ENCODE measurements around the gene LTO1.

Gene LTO1

GRCh38 chr11:69674267-69674885 lies 777 bp downstream of the LTO1 start:
- DNase-seq, result no peak

DNA sequence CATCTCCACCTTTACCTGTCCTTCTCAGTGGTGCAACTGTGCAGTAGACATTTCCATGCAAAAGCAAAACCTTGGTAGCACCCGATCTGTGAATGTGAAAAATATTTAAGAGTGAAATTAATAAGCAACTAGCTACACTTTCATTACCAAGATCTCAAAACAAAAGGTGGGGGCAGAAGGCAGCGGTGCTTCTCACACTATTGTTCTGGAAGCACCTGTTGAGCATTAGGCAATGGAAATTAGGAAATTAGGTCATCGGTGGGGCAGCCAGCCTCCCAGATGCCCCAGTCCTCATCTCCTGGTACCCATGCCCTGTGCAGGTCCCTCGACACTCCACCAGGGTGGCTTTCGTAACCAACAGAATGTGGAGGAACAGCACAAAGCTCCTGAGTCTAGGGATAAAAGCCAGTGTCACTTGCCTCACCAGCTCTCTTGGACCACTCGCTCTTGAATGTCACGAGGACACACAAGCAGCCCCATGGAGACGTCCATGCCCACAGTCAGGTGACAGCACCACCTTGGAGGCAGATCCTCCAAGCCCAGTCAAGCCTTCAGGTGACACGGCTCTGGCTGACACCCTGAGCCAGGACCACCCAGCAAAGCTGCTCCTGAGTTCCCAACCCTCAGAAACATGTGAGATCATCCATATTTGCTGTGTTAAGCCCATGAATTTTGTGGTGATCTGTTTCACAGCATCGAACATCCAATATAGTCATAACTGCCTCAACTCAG lies 3.3 kb downstream of the LTO1 start:
- DNase-seq, result no peak

GRCh38 chr11:69670158-69670845 lies 4.9 kb downstream of the LTO1 start:
- peak; percentile 55 for DNase-seq

- DNase-seq, result no peak
These were observed 5.7 kb downstream of the LTO1 start for GRCh38 chr11:69669486-69669885.

- no peak for DNase-seq
These were observed 7.2 kb downstream of the LTO1 start for GRCh38 chr11:69667619-69668604.

DNA sequence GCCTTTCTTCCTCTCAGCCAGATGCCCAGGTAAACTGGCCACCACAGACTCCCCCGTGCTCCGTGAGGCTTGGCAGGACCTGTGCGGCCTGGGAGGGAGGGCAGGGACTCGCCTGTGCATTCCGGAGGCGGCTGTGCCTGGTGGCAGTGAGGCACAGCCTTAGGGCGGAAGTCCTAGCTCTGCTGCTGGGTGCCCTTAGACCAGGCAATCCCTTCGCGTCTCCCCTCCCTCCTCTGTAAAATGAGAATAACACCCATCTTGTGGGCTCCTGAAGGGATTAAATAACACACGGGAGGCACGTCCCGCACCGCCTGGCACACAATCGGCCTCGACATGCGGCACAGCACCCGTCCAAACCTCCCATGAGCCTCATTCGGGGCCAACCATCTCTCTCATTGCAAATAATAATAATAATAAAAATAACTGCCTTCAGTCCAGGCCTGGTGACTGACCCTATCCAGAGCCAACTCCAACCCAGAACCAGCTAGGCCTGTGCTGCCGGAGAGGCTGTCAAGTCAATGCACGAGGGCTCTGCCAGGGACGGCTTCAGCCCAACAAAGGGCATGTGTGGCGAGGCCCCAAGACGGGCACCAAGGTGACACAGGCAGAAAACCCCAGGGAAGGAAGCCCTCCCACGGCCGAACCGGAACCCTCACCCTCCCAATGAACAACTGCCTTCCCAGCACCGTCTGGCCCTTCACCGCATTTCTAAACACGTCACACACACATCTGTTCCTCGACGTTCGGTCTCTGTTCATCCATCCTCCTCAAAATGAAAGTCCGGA lies 8.2 kb downstream of the LTO1 start:
- DNase-seq, result no peak

DNA sequence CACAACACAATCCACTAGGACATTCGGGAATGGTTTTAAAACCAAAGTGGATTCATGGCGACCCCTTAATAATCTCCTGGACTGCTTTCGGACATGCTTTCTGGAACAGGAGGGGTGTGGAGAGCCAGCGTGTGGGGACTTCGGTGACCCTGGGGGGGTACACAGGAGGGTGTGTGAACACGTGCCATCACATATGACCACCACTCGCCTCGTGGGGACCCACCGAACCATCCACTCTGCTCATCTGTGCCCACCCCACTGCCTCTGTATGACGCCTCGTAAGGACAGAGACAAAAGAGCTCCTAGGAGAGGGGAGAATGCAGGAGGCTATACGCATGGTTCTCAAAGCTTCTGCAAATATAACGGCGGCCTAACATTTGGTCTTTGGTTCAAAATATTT lies 8.9 kb downstream of the LTO1 start:
- DNase-seq, result no peak

- DNase-seq, result no peak
These were observed 9.5 kb downstream of the LTO1 start for GRCh38 chr11:69665669-69666068.

- no peak for DNase-seq
These were observed 10.3 kb downstream of the LTO1 start for GRCh38 chr11:69664901-69665300.

DNA sequence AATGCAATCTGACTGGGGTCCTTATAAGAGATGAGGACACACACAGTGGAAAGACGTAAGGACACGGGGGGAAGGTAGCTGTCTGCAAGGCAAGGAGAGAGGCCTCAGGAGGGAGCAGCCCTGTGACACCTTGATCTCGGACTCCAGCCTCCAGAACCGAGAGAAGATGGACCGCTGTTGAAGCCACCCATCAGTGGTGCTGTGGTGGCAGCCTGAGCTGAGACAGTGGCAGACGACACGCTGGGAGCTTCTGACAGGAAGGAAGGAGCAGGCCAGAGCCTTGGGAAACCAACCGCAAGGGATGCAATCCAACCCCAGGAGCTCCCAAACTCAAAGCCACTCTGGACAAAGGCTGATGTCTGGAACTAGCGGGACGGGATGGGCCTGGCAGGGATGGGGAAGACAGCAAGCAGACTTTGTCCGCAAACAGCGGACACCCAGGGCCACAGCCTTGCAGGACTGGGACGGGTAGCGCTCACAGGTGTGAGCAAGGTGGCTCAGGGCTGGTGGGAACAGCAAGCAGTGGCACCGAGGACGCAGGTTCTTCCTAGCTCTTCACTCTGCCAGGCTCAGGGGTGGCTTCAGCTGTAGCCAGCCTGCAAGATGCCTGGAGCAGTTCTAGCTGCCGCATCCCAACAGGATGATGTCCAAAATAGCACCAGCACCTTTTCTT lies 10.9 kb downstream of the LTO1 start:
- no peak for DNase-seq

DNA sequence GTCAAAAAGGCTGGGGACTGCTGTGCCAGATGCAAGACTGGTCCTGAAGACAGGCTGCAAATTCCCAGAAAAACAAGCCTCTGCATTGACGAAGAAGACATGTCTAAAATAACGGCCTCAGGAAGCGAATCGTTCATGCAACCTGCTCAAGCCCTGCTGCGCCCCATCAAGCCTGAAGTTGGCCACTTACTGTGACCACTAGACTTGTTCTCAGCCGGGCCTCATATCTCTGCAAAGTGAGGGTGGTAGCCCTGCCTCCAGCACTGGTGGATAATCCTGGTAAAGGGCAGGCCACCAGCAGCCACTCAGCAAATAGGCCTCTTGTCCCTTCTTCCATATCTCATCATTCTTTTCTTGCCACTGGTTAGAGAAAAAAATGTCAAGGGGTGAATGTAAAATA lies 11.8 kb downstream of the LTO1 start:
- no peak for DNase-seq

- no peak for DNase-seq
These were observed 12.3 kb downstream of the LTO1 start for GRCh38 chr11:69662806-69663205.

GRCh38 chr11:69662021-69662698 lies 13.0 kb downstream of the LTO1 start:
- no peak for DNase-seq

DNA sequence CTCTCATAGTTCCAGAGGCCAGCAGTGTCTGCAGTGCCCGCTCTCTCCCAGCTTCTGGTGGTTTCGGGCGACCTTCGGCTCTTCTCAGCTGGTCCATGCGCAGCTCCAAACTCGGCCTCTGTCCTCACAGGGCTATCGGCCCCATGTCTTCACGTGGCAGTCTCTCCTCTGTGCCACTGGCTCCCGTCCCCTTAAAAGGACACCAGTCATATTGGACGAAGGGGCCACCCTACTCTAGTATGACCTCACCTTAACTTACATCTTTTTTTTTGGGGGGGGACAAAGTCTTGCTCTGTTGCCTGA lies 13.8 kb downstream of the LTO1 start:
- DNase-seq, result no peak

DNA sequence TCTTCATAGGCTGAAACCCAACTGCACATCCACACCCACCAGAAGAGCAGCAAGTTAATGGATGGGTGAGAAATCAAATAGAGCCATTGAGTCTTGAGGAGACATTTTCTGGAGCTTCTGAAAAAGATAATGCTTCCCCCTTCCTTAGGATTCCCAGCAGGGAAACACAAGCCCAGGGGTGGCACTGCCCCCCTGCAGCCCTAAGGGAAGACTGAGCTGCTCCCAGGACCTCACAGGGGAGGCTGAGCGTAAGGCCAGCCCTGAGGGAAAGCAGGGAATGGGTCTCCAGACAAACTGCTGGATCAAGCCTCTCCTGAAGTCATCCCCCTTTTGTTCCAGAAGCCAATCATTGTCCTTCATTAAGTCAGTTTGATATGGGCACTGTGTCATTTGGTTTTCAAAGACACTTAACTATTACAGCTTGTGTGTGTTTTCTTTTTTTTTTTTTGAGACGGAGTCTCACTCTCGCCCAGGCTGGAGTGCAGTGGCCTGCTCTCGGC lies 15.1 kb downstream of the LTO1 start:
- no peak for DNase-seq

GRCh38 chr11:69659591-69659990 lies 15.6 kb downstream of the LTO1 start:
- DNase-seq, result no peak

DNA sequence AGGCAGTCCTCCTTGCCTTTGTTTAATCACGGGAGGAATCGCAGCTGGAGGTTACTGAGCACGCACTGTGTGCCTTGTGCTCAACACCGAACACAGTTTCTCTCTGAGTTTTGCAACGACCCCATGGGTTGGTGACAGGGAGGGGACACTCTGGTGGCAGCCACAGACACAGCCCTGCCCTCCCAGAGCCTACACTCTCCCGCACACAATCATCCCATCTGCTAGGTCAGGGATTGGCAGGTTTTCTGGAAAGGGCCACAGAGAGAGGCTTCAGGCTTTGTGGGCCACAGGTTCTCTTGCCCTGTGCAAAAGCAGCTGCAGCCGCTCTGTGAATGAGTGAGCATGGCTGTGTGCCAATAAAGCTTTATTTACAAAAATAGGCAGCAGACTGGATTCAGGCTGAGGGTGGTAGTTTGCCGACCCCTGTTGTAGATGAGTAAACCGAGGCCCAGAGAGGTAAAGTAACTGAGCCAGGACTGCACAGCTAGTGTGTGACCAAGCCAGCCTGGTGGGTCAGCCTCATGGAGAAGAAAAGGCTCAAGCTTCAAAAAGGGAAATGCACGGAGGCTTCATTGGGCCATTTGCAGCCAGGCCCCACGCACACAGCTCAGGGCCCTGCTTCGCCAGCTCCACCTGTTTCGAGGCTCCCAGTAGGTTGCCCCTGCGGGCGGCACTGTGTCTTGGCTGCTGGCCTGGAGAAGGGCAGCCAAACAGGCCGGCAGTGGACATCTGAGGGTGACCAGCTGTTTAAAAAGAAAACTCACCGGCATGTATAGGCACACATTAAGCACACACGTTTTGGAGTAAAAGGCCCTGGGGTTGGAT lies 16.3 kb downstream of the LTO1 start:
- no peak for DNase-seq

- DNase-seq, result peak; percentile 38
These were observed 17.1 kb downstream of the LTO1 start for GRCh38 chr11:69657911-69658625.

GRCh38 chr11:69657456-69657910 lies 17.7 kb downstream of the LTO1 start:
- no peak for DNase-seq

Measured in NCI-H2227 treated with DMSO at 0.1 percent for 48 hours (cell line).